ENCODE measurements around the gene LRCH4. TPM values are rescaled to one million over a fixed set of nuclear protein-coding genes. Genes with fewer than 3 reads are reported as not detected.

The LRCH4 gene
- total and polyA plus RNA-seq, 9 of the 15 experiments (the other 6 are each of a cell fraction or from before 2014, with no cell fraction given): 0.06 to 63.3 (median 15.0) TPM

GRCh38 chr7:100538348-100538653, 47.6 kb downstream of the LRCH4 start (continued):
- TF ChIP-seq TFE3 (CRISPR knock-in tag; IDR thresholded peaks at IDR 0.05) (no peak), PHB2 (IDR thresholded peaks at IDR 0.05; ENCODE audit: low read depth) (no peak), ZNF592 (IDR thresholded peaks at IDR 0.05) (no peak), ZNF354B (CRISPR knock-in tag; IDR thresholded peaks at IDR 0.05) (no peak; the same call in 1 of the 2 replicates), KDM2B (CRISPR knock-in tag; IDR thresholded peaks at IDR 0.05) (no peak), CREB5 (CRISPR knock-in tag; IDR thresholded peaks at IDR 0.05) (no peak), DIDO1 (tag; IDR thresholded peaks at IDR 0.05; ENCODE audit: low read depth) (no peak), THRA (IDR thresholded peaks at IDR 0.05) (no peak), RNF2 (IDR thresholded peaks at IDR 0.05) (no peak), KHSRP (IDR thresholded peaks at IDR 0.05) (no peak), NR2C2 (CRISPR knock-in tag; IDR thresholded peaks at IDR 0.05) (no peak), NR2C2 (tag; IDR thresholded peaks at IDR 0.05) (no peak), MBD2 (IDR thresholded peaks at IDR 0.05; ENCODE audit: borderline replicate concordance, low read depth) (no peak), MCM3 (IDR thresholded peaks at IDR 0.05) (no peak), ZNF583 (CRISPR knock-in tag; IDR thresholded peaks at IDR 0.05) (peak; percentile 79; the same call in 1 of the 2 replicates), MEF2D (tag; conservative IDR thresholded peaks at IDR 0.05; ENCODE audit: low read depth) (no peak), CHD2 (IDR thresholded peaks at IDR 0.05; ENCODE audit: low read depth, low read length) (no peak), ZNF12 (CRISPR knock-in tag; IDR thresholded peaks at IDR 0.05) (no peak), GATAD2A (IDR thresholded peaks at IDR 0.05) (no peak), ZBTB34 (CRISPR knock-in tag; IDR thresholded peaks at IDR 0.05) (no peak), CREM (IDR thresholded peaks at IDR 0.05; ENCODE audit: low read depth) (no peak), CCAR2 (IDR thresholded peaks at IDR 0.05; ENCODE audit: low read depth, low read length) (no peak), KAT7 (CRISPR knock-in tag; IDR thresholded peaks at IDR 0.05; ENCODE audit: borderline replicate concordance) (no peak), MXI1 (IDR thresholded peaks at IDR 0.05; ENCODE audit: low read depth, low read length) (no peak)

All from K562 (cell line).